SJCRH30 (cell line): ENCODE measurements around the gene MAP3K1. TPM values are rescaled to one million over a fixed set of nuclear protein-coding genes. Genes with fewer than 3 reads are reported as not detected.

ENCODE experiments used
- DNase-seq, 2 experiments: peaks; one replicate each; pipeline ENCODE4 v3.0.0-alpha.2; 2015 to 2020
- H3K27ac ChIP-seq: fragments of 250-450 bp; sonication (Bioruptor Pico); 2 replicates; pipeline ENCODE4 v1.5.1; 2020; ENCODE audit warnings: mild to moderate bottlenecking, moderate library complexity
- H3K27me3 ChIP-seq: fragments of 250-450 bp; sonication (Bioruptor Pico); 2 replicates; pipeline ENCODE4 v1.5.1; 2020; ENCODE audit warnings: mild to moderate bottlenecking, moderate library complexity
- H3K36me3 ChIP-seq: fragments of 250-450 bp; sonication (Bioruptor Pico); 2 replicates; pipeline ENCODE4 v1.5.1; 2020; ENCODE audit warnings: mild to moderate bottlenecking, moderate library complexity
- H3K4me1 ChIP-seq: fragments of 250-450 bp; sonication (Bioruptor Pico); 2 replicates; pipeline ENCODE4 v1.5.1; 2020; ENCODE audit warnings: mild to moderate bottlenecking, moderate library complexity
- H3K4me3 ChIP-seq: fragments of 250-450 bp; sonication (Bioruptor Pico); 2 replicates; pipeline ENCODE4 v1.5.1; 2020; ENCODE audit warnings: mild to moderate bottlenecking, moderate library complexity
- H3K9me3 ChIP-seq: fragments of 250-450 bp; sonication (Bioruptor Pico); replicated peaks from 2 replicates; pipeline ENCODE4 v1.5.1; 2020; ENCODE audit warnings: mild to moderate bottlenecking, moderate library complexity
- total RNA-seq: library from RNA; depleted of rRNA; stranded (reverse); fragments of >200 nt; shearing (Covaris generic); gene quantifications from 2 replicates; pipeline ENCODE4 v1.2.3, GENCODE V29; 2014

MAP3K1 gene
- total RNA-seq, 1 experiment from 2014 or later = 11.3 TPM

DNA sequence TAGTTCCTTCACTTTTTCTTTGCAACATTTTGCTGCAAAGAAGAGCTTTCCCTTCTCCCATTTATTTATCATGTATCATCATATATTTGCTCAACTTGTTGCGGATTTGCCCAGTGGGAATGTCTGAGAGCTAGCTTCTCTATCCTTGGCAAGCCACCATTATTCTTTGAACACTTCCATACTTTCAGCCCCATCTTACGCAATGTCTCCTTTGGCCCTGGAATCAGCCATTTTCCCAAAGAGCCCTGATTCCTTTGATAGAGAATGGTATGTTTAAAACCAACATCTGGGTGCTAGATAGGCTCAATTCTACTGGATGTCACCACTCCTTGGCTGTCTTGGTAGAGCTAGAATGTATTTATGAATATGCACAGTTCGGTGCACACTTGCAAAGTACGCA, 81.4 kb downstream of the MAP3K1 start:
- Histone ChIP-seq H3K4me1 (no peaks in the 10 kb centered on the region), H3K4me3 (no peak overlapping the region), H3K27ac (no peak overlapping the region), H3K9me3 (no peaks in the 10 kb centered on the region), H3K36me3 (no peaks in the 10 kb centered on the region), H3K27me3 (no peaks in the 10 kb centered on the region)
- DNase-seq = no peak

DNA sequence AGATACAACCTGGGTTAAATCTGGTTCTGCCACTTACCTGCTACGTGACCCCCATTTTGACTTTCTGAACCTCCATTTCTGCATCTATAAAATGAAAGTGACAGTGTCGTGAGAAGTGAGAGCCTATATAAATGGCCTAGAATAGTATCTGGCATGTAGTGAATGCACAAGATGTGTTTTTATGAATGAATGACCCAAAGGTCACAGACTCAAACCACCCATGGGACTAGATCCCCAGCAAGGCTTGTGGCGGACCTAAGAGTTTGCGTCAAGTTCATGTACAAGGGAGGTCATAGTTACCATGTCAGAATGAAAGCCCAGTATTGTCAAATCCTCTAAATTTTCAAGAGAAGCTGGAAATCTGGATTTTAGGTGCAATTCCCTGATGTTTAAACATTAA, 82.9 kb downstream of the MAP3K1 start:
- no peaks in the 10 kb centered on the region for H3K27me3 ChIP-seq

DNA sequence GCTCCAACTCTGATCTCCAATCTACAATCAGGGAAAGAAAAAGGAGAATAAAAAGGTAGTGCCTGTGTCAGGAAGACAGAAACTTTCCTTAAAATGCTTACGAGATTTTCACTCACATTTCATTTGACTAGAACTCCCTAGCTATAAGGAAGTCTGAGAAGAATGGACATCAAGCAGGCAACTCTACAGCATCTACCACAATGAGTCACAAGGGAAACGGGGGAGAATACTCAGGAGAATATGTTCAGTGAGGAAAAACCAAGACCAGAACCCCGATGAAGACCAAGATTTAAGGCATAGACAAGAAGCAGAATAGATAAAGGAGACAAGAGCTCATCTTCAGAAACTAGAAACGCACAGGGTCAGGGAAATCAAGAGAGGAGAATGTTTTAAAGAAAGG, 85.0 kb downstream of the MAP3K1 start:
- Histone ChIP-seq H3K27ac (no peak overlapping the region), H3K27me3 (no peaks in the 10 kb centered on the region), H3K4me3 (no peak overlapping the region), H3K4me1 (no peaks in the 10 kb centered on the region), H3K9me3 (no peaks in the 10 kb centered on the region), H3K36me3 (no peaks in the 10 kb centered on the region)
- no peak for DNase-seq

More for the DNA sequence above, 82.9 kb downstream of the MAP3K1 start:
- Histone ChIP-seq H3K4me1 (no peaks in the 10 kb centered on the region), H3K9me3 (no peaks in the 10 kb centered on the region), H3K27ac (no peak overlapping the region), H3K36me3 (no peaks in the 10 kb centered on the region), H3K4me3 (no peak overlapping the region)
- no peak for DNase-seq

DNA sequence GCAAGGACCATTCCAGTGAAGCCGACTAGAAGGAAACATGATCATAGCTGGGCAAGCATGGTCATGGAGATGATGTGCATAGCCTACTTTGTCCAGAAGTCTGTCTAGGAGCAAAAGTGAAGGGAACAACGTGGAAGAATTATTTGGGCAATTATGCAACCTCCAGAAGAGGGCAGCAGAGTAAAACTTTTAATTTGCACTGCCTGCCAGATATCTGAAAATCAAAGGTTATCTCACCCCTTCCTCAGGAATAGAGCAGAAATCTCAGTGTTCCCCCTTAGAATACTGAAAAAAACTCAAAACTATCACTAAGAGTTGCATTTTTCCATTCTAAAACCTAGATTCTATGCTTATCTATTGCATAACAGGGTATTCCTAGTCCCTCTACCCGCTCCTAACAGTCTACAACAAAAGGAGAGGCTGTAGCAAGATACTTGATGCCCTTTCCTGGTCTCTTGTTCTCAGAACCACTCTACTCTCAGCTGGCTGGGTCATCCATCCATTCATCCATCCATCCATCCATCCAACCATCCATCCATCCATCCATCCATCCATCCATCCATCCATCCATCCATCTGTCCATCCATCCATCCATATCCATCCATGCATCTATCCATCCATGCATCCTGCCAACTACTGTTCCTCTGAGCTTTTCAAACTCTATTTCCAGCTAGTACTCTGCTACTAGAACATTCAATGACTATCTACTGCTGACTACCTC, 85.7 kb downstream of the MAP3K1 start:
- Histone ChIP-seq H3K36me3 (no peaks in the 10 kb centered on the region), H3K27ac (no peak overlapping the region), H3K9me3 (no peaks in the 10 kb centered on the region), H3K4me3 (no peak overlapping the region), H3K27me3 (no peaks in the 10 kb centered on the region), H3K4me1 (no peaks in the 10 kb centered on the region)
- peak in 1 of 2 experiments; percentile 73 for DNase-seq

DNA sequence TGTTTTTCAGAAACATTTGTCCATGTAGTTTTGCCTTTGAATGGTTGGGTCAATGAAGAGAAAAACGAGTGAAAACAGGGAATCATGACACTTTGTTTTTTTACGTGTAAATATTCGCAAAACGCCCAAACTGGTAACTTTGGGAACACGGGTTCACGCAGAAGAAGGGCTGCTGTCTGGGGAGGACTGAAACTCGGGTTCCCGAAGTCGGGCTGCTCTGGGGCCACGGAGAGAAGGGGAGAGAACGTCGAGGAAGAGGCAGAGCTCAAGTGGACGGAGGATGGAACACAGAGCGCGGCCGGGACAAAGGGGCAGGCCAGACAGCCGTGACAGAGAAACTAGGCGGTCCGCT, 93.6 kb downstream of the MAP3K1 start:
- Histone ChIP-seq H3K27ac (peak overlapping the region; percentile 70), H3K4me3 (peak overlapping the region; percentile 67), H3K36me3 (no peaks in the 10 kb centered on the region), H3K27me3 (no peaks in the 10 kb centered on the region), H3K4me1 (0 out of 2 replicates have a peak, but pooled peaks cover 3% of the 10 kb centered on the region), H3K9me3 (no peaks in the 10 kb centered on the region)
- DNase-seq = no peak

DNA sequence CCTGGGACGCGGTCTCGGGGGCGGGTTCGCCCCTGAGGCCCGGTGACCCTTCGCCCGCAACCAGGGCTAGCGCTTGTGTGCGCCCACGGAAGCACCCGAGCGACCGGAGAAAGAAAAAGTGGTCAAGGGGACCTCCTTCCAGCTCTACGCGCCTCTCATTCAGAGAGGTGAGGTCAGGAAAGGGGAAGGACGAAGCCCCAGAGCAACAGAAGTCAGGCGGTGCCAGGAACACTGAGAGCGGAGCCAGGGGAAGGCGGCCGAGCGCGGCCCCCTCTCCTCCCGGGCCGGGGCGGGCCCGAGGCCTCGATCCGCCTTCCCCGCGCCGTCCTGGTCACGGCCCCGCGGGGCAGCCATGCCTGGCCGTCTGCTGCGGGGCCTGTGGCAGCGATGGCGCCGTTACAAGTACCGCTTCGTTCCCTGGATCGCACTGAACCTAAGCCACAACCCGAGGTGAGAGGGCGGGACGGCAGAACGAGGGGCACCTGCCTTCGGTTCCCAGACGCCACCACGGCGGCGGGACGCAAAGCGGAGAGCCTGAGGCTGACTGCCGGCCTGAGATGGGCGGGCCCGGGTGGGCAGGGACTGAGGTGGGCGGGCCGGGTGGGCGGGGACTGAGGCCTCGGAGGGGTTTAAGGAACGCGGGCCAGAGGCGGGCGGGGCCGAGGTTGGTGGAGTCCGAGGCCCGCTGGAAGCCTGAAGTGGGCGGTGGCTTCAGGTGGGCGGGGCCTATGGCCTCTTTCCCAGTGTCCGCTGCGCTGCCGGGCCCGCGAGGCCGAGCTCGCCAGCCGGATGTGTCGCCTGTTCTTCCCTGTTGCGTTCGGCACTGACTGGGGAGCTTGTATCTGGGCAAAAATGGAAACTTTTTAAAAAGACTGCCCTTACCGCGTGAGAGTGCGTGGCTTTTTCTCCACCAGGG, 94.2 kb downstream of the MAP3K1 start, which contains the start of gene SETD9:
Gene SETD9 (plus strand): TSS at position 303 of the 916 bp plus-strand sequence. CDS start 50 bp downstream, at position 353.
- H3K27me3 ChIP-seq = no peaks in the 10 kb centered on the region
- H3K4me3 ChIP-seq = peak within 1 kb of the TSS; percentile 67
- H3K4me1 ChIP-seq = 0 out of 2 replicates have a peak, but pooled peaks cover 3% of the 10 kb centered on the region
- no peaks in the 10 kb centered on the region for H3K36me3 ChIP-seq
- H3K9me3 ChIP-seq = no peaks in the 10 kb centered on the region
- peak; percentile 96 to 97 for DNase-seq
- peak within 1 kb of the TSS; percentile 81 for H3K27ac ChIP-seq

DNA sequence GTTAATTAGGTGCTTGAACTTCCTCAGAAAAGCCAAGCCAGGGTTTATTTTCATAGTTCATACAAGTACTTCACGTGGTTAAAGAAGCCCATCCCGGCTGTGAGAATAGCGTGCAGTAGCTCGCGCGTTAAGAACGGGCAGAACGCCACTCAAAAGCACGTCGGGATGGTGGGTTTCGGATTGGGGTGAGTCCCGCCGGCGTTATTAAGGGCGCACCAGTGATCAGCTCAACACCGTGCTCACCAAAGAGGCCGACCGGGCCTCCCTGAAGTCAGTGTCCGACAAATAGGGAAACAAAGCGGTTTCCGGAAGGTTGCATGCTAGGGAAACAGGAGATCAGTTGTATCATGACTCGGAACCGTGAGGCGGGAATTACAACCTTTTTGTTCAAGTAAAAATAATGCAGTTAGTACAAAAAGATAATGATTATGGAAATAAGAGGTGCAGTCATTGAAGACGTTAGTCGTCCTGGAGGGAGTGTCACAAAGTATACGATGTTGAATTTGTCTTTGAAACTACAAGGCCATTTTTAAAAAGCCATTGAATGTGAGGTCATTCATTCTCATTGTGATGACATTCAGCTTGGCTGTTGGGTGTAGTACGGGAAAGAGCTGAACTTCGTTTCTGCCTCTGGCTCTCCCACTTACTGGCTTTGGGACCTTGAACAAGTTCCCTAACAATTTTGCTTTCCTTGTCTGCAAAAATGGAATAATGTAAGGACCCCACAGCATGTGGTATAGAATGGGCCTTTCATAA, 95.0 kb downstream of the MAP3K1 start:
- H3K9me3 ChIP-seq = no peaks in the 10 kb centered on the region
- H3K4me3 ChIP-seq = peak overlapping the region; percentile 67
- H3K27ac ChIP-seq = peak overlapping the region; percentile 81
- H3K27me3 ChIP-seq = no peaks in the 10 kb centered on the region
- H3K4me1 ChIP-seq = 0 out of 2 replicates have a peak, but pooled peaks cover 3% of the 10 kb centered on the region
- no peaks in the 10 kb centered on the region for H3K36me3 ChIP-seq
- DNase-seq = peak in 1 of 2 experiments; percentile 50

DNA sequence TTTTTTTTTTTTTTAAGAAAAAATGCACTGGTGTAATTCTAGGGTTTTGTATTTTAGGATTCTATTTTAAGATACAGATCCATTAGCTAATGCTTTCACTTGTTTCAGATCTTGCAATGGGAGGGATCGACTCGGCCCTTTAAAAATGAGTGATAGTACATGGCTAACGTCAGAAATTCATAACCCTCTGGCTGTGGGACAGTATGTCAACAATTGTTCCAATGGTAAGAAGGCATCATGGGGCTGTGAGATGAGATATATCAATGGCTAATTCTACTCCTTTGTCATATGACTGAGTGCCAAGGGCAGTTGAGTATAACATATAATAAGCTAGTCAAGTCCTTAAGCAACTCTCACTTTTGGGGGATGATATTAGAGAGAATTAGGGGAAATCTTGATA, 98.4 kb downstream of the MAP3K1 start:
- Histone ChIP-seq H3K27me3 (no peaks in the 10 kb centered on the region), H3K9me3 (no peaks in the 10 kb centered on the region), H3K36me3 (no peaks in the 10 kb centered on the region), H3K4me1 (0 out of 2 replicates have a peak, but pooled peaks cover 3% of the 10 kb centered on the region), H3K27ac (no peak overlapping the region), H3K4me3 (no peak overlapping the region)
- no peak for DNase-seq

DNA sequence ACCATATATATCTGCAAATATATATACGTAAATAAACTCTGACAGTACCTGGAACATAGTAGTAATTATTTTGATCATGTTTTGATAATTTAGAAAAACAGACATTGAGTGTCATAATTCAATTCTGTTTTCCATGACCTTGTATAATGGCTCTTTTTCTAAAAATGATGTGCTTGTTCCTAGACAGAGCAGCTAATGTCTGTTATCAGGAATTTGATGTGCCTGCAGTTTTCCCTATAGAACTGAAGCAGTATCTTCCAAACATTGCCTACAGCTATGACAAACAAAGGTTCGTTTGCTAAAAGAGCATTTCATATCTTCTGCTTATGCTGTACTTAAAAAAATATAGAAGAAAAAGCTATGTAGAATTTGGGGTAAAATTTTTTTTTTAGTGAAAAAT, 99.3 kb downstream of the MAP3K1 start:
- Histone ChIP-seq H3K4me1 (0 out of 2 replicates have a peak, but pooled peaks cover 3% of the 10 kb centered on the region), H3K36me3 (0 out of 2 replicates have a peak, but pooled peaks cover 4% of the 10 kb centered on the region), H3K9me3 (no peaks in the 10 kb centered on the region), H3K27ac (no peak overlapping the region), H3K27me3 (no peaks in the 10 kb centered on the region), H3K4me3 (no peak overlapping the region)
- no peak for DNase-seq

DNA sequence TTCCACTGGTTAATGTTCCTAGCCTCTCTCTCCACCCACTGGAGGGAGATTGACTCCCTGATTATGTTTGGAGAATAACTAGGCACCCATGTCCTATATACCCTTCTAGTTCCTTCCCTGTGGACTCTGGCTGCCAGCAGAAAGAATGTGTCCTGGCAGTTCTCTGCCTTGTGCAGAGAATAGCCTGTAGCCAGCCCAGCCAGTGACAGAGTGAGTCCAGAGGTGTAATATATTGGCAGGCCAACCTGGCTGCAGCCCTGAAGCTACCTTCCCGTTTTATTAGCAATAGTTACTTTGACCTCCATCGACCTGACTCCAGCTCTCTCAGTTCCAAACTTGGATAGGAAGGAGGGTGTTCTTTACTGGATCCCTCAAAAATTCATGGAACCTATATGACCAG, 102.2 kb downstream of the MAP3K1 start:
- Histone ChIP-seq H3K27me3 (no peaks in the 10 kb centered on the region), H3K4me3 (no peak overlapping the region), H3K36me3 (peaks cover 26% of the 10 kb centered on the region), H3K27ac (no peak overlapping the region), H3K9me3 (no peaks in the 10 kb centered on the region), H3K4me1 (no peaks in the 10 kb centered on the region)
- no peak for DNase-seq

DNA sequence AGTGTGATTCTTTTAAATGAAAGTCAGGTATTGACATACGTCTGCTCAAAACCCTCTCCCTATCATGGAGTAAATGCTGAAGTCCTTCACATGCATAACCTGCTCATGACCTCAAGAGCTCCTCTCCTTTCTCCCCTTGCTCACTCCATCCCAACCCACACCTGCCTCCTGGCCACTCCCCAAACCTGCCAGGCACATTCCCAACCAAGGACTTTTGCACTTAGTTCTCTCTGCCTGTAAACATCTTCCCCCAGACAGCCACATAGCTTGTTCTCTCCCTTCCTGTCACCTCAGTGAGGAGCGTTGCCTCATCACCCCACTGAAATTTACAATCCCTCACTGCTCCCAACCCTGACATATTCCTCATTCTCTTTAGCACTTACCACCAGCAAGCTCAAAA, 102.7 kb downstream of the MAP3K1 start:
- H3K4me1 ChIP-seq = no peaks in the 10 kb centered on the region
- no peaks in the 10 kb centered on the region for H3K27me3 ChIP-seq
- H3K36me3 ChIP-seq = peaks cover 32% of the 10 kb centered on the region
- no peak overlapping the region for H3K27ac ChIP-seq
- no peak overlapping the region for H3K4me3 ChIP-seq
- H3K9me3 ChIP-seq = no peaks in the 10 kb centered on the region
- DNase-seq = no peak

DNA sequence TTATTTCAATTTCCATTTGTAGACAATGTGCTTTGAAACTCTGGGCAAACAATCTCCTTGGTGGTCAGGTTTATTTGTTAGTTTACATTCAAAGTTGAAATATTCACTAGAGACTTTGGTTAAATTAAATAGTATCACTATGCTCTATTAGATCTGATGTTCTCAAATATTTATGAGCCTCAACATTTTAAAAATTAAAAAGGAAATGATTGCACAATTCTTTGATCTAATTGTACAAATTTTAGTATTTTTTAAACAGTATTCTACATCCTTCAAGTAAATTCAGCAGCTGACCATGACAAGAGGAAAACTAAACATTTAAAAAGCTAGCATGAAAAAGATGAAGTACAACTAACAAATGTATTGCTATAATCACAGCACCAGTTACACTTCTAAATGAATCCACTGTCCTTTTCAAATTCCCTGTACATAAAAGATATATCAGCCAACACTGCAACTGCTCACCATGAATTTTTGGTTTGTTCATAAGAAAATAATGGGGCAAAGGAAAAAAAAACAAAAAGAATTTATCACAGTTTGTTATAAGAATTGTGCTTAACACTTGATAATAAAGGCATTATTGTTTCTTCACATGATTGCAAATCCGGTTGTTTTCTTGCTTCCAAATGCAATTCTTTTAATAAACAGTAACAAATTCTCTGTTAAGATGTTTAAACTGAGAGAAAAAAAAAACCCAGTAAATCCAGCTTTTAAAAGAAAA, 104.8 kb downstream of the MAP3K1 start:
- Histone ChIP-seq H3K27me3 (no peaks in the 10 kb centered on the region), H3K4me1 (no peaks in the 10 kb centered on the region), H3K36me3 (peaks cover 52% of the 10 kb centered on the region), H3K27ac (no peak overlapping the region), H3K9me3 (no peaks in the 10 kb centered on the region), H3K4me3 (no peak overlapping the region)
- no peak for DNase-seq

DNA sequence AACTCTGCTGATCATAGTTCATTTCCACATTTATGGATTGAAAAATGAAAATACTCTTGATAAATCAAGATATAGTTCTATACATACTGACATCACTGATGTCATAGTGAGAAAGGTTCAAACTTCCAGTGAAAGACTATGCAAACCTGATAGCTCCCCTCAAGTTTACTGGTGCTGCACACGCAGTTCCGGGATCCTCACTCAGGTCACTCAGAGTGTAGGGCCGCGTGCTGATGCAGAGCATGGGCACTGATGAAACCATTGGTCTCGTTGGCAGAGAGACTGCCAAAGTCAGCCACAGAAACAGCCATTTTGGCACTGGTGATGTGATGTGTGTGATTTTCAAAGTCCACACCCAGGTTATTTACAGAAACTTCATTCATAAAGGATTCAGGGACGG, 107.6 kb downstream of the MAP3K1 start:
- DNase-seq = no peak
- Histone ChIP-seq H3K27me3 (no peaks in the 10 kb centered on the region), H3K4me1 (no peaks in the 10 kb centered on the region), H3K27ac (no peak overlapping the region), H3K4me3 (no peak overlapping the region), H3K9me3 (no peaks in the 10 kb centered on the region), H3K36me3 (peaks cover 80% of the 10 kb centered on the region)

DNA sequence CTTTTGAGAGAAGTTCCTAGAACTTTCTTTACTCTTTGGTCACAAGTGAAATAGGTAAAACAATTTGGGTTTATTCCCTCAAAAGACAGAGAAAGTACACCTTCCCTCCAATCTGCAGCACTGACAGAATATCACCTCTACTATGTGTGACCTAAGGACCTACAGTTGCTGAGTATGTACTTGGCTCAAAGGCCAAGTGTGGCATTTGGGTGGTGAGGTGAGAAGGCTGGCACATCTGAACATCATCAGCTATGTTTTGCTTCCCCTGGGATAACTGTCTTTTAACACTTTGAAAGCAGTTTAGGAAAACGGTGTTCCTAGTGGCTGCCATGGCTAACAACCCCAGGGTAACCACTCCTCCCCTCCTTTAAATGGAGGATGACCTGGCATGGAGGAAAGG, 119.0 kb downstream of the MAP3K1 start:
- H3K36me3 ChIP-seq = peaks cover 93% of the 10 kb centered on the region
- H3K4me1 ChIP-seq = no peaks in the 10 kb centered on the region
- no peaks in the 10 kb centered on the region for H3K27me3 ChIP-seq
- no peaks in the 10 kb centered on the region for H3K9me3 ChIP-seq
- no peak overlapping the region for H3K27ac ChIP-seq
- no peak for DNase-seq
- H3K4me3 ChIP-seq = no peak overlapping the region
